Effector CD4-positive, alpha-beta T cell (primary cell): ENCODE data around the gene EVI5.
A peak's percentile ranks its signal among the peaks of the same experiment; 100 is the strongest.
"Not testable (repeated sequence)": the region's sequence is repeated elsewhere in the genome, so short reads cannot be mapped to it uniquely, and the experiment has no call there.

Source experiments
- DNase-seq: peaks from one replicate; pipeline ENCODE4 v3.0.0-alpha.2; 2020

The EVI5 gene

DNA sequence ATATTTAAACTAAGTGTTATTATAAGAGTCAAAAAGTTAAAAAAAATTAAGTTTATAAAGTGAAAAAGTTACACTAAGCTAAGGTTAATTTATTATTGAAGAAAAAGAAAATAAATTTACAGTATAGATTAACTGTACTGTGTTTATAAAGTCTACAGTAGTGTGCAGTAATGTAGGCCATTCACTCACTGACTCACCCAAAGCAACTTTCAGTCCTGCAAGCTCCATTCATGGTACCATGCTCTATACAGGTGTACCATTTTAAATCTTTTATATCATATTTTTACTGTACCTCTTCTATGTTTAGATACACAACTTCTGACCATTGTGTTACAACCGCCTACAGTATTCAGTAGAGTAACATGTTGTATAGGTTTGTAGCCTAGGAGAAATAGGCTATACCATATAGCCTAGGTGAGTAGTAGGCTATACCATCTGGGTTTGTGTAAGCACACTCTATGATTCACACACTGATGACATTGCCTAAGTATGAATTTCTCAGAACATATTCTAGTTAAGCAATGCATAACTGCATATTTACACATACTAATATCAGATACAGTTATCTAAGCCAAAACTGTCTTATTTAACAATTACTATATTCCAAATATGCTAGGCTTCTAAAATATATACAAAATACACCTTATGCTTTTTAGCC is 217.6 kb downstream of the EVI5 start:
- DNase-seq = no peak

DNA sequence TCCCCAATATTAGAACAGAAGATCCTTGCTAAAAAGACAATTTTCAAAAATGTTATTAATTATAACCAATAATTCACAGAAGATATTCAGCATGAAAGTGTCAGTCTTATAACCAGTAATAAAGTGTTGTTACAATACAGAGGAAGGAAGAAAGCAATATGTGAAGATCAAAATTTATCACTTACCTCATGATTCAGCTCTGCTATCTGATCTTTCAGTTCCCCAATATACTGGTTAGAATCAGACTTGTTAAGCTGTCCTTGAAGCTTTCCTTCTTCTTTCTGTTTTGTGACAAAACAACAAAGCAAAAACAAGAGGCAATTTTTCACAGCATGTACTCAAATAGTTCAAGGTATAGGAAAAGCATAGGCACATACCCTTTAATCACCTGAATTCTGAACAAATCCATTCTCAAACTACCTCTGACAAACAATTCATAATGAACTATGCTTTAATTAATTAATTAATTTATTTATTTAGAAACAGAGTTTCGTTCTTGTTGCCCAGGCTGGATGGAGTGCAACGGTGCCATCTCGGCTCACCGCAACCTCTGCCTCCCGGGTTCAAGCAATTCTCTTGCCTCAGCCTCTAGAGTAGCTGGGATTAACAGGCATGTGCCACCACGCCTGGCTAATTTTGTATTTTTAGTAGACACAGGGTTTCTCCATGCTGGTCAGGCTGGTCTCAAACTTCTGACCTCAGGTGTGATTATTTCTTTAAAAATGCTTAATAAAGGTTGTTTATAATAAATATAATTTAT is 221.3 kb downstream of the EVI5 start:
- no peak for DNase-seq

DNA sequence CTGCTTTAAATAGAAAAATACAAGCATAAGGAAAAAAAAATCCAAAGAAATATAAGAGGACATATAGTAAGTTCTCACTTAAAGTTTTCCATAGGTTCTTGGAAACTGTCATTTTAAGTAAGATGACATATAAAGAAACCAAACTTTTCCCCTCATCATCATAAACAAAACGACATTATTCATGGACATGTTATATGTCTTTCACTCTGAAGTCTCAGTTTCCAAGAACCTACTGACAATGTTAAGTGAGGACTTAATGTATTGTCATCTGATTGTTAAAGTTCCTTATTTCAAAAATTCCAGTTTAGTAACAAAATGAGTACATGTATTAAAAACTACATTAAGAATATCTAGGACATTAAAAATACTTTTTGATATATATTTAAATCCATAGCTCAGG is 228.6 kb downstream of the EVI5 start:
- no peak for DNase-seq

DNA sequence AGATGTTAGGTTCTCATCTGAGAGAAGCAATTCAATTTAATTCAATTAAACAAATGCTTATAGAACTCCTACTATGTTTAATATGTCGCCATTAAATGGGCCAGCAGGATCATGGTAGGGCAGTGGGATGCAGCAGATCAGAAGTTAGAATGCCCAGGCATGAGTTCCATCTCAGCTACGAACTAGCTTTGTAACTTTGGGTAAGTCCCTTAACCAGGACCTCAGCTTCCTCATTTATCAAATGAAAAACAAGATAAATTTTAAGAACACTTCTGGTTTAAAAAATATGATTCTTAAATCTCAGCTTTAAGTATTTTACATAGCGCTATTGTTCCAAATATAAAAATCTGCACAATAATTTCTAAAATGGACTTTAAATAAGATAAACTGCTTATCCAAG is 230.7 kb downstream of the EVI5 start:
- DNase-seq = no peak

DNA sequence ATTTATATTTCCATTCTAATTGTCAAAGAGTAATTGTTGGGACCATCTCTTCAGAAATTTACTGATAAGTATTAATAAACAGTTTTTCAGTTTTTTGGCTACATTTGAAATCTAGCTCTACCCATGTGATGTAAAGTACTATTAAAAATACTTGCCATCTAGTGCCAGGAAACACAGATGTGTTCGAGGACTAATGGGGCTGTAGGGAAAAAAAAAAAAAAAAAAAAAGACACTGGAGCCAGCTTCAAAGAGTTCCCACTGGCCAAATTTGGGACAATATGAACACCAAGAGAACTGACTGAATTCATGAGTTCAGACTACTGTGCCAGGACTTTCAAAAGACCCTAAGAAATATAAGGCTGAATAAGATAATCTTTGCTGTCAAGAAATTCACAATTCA is 233.0 kb downstream of the EVI5 start:
- DNase-seq = no peak

DNA sequence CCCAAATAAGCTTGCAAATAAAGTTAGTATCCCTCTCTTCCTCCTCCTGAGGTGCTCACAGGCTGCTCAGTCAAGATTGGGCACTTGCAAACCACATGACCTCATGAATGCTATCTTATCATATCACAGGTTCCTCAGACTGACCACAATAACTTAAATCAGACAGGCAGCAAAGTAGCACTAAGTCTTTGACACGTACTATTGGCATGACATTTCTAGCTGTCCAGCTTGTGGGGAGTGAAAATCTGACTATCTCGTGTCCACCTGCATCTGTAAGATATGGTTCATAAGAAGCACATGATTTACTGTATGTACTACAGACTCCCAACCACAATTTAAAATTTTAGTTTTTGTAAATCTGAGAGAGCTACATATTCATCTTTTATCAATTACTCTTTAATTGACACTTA is 240.1 kb downstream of the EVI5 start:
- no peak for DNase-seq

DNA sequence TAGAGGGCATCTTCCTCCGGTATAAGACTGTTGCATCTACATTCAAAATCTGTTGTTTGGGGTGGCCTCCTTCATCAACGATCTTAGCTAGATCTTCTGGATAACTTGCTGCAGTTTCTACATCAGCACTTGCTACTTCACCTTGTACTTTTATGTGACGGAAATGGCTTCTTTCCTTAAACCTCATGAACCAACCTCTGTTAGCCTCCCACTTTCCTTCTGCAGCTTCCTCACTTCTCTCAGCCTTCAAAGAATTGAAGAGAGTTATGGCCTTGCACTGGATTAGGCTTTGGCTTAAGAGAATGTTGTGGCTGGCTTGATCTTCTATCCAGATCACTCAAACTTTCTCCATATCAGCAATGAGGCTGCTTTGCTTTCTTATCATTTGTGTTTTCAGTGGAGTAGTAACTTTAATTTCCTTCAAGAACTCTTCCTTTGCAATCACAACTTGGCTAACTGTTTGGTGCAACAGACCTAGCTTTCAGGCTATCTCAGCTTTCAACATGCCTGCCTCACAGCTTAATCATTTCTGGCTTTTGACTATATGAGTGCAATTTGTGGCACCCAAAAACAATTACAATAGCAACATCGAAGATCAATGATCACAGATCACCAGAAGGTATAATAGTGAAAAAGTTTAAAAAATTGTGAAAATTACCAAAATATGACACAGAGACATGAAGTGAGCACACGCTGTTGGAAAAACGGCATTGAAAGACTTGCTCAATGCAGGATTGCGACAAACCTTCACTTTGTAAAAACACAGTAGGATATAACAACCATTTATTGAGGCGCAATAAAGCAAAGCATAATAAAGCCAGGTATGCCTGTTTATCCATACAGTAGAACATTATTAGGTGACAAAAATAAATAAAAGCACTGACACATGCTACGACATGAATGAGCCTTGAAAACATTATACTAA is 241.5 kb downstream of the EVI5 start:
- no peak for DNase-seq

DNA sequence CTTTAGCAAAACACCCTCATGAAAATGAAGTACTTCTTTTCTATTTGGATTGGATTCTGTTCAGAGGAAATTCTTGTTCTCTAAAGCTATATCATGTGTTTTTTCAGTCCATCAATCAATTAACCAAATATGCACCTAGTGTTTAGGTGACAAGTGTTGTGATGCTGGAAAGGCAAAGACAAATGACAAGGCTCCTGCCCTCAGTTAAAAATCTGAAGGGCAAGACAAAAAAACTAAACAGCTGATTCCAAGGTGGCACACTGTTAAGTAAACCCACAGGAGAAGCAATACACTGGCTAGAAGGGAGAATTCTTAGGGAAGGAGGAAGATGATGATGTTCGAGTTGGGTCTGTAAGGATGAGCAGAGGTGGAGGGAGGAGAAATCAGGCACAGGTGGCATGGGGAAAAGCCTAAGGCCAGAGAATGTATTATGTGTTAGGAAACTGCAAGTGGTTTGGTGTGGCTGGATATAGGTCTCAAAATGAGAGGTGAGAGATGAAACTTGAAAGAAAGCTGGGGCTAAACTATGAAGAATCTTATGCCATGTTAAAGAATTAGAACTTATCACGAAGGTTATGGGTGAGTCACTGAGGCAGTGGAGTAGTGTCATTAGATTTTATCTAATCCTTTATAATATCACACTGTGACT is 246.4 kb downstream of the EVI5 start:
- no peak for DNase-seq

DNA sequence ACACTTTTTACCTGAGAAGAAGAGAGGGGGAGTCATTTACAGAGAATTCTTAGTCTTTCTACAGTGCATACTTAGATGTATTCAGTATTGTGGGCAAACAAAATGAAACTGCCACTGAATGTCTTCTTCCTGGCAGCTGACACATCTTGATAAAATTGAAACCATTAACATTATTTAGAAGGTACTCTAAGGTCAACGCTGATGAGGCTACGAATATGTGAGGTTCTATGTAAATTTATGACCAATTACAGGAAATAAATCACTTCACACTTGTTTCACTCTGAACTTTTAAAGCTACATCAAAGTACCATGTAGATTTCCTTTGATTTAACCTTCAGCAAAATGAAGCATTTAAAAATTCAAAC is 246.9 kb downstream of the EVI5 start:
- DNase-seq = no peak

DNA sequence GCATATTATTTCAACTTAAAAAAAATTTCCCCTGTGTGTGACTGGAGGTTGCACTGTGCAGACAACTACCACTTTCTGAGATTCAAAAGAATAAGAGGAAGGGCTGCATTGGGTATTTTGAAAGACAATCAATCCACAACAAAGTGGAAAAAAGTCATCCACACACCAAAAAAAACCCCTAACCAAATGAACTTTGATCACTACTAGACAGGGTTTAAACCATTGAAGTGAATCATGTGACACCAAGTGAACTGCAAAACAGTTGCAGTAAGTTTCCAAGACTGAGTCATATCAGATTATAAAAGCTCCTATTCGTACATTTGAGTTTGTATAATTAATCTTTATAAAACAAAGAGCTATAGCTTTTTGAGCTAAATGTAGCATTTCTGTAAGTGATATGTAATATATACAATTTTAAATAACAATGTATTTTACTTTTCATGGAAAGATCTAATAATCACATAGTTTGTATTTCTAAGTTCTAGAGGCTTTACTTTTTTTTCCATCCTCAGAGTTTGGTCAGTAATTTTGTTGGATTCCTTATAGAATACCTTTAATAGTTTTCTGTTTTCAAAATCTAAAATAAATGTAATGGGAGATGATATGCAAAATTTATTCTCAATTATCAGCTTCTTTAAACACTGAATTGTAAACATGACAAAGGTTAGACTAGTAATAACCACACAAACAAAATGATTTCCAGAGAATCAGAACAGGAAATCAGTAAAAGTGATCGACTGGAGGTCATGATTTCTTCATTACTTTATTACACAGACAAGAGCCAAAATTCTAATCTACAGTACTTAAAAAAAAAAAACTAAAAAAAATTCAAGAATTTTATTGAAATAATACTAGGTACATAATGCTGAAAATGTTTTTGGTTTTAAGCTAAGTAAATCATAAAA is 247.7 kb downstream of the EVI5 start:
- peak; percentile 25 for DNase-seq

DNA sequence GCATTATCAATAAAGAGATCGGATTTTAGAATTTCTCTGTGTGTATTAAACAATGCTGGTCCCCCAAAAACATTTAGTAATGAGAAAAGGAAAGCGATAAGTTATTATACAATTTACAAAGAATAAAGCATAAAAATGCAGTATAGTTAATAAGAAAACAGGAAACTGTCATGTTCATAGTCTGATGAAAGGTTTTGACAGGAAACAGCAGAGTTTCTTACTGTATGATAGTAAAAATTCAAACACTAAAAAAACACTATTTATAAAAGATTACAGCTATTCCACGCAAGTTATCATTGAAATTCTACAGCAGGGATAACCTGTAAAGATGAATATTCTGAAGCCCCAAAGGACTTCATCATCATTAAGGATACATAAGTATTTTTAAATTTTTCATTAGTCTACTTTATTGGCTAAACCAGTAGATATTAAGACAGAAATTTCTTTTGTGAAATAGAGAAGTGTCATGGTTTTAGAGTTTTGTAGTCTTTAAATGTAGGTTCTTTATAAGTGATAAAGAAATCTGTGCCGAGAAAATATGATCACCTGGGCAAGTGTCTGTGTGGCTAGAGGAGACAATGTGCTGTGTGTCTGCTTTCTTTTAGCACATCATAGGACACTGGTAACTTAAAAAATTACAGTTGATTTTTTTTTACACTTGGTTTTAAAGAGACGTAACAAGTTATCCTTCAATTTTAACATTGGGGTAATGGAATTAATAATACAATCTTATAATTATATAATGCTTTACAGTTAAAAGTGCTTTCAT is 248.5 kb downstream of the EVI5 start:
- peak; percentile 4 for DNase-seq

DNA sequence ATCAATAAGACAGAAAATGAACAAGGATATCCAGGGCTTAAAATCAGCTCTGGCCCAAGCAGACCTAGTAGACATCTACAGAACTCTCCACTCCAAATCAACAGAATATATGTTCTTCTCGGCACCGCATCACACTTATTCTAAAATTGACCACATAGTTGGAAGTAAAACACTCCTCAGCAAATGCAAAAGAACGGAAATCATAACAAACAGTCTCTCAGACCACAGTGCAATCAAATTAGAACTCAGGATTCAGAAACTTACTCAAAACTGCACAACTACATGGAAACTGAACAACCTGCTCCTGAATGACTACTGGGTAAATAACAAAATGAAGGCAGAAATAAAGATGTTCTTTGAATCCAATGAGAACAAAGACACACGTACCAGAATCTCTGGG is 252.5 kb downstream of the EVI5 start:
- DNase-seq = not testable (repeated sequence)

DNA sequence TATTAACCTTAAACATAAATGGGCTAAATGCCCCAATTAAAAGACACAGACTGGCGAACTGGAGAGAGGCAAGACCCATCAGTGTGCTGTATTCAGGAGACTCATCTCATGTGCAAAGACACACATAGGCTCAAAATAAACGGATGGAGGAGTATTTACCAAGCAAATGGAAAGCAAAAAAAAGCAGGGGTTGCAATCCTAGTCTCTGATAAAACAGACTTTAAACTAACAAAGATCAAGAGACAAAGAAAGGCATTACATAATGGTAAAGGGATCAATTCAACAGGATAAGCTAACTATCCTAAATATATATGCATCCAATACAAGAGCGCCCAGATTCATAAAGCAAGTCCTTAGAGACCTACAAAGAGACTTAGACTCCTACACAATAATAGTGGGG is 253.0 kb downstream of the EVI5 start:
- DNase-seq = not testable (repeated sequence)

DNA sequence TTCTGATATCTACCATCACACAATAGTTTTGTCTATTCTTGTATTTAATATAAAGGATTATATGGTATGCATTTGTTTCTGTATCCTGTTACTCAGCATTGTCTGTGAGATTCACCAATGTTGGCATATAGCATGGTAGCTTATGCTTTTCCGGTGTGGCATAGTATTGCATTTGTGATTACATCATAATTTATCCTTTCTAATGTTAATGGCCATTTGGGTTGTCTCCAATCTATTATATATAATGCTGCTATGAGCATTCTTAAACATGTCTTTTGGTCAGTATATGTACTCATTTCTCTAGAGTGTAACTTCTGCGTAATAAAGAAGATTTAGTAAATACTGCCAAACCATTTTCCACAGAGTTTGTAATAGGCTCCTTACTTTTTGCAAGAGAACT is 257.2 kb downstream of the EVI5 start:
- no peak for DNase-seq

DNA sequence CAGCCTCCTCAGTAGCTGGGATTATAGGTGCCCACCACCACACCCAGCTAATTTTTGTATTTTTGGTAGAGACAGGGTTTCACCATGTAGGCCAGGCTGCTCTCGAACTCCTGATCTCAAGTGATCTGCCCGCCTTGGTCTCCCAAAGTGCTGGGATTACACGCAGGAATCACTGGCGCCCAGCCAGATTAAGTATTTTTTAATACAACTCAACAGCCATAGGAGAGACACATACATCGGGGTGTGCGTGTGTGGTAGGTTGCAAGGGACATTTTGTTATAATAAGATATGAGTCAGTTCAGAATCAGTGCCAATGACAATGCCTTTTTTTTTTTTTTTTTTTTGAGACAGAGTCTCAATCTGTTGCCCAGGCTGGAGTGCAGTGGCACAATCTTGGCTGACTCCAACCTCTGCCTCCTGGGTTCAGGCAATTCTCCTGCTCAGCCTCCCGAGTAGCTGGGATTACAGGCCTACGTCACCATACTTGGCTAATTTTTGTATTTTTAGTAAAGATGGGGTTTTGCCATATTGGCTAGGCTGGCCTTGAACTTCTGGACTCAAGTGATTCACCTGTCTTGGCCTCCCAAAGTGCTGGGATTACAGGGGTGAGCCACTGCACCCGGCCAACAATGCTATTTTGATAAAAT is 259.8 kb downstream of the EVI5 start:
- DNase-seq = not testable (repeated sequence)

DNA sequence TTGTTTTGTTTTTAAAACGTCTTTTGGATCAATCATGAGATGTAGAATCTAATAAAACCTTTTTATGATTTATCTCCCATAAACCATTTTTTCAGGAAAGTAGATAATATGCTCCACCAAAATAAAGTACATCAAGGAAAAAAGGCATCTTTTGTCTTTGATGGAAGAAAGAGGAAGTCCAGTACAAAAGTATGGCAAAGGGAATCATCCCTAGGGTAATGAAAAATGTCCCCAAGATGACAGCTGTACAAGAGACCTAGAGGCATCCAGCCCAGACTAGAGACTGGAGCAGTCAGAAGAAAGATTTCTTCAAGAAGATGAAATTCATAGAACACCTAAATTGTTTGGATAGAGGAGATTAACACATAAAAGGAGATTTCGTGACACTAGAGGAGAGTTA is 265.9 kb downstream of the EVI5 start:
- no peak for DNase-seq

DNA sequence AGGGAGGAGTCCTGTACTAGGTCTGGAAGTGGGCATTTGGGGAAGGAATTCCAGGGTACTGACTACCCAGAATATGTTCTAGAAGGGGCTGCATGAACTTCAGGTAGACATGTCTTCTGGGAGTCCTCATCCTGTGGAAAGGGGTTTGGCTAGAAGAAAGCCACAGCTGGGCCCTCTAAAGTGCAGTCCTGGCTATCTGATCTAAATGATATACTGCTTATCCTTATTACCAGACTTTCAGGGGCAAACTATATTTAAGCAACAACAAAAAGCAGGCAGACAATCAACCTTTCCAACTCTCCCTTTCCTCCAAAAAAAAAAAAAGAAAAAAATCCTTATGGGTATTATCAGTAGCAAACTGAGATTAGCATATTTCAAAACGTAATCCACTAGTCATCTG is 268.3 kb downstream of the EVI5 start:
- DNase-seq = no peak

DNA sequence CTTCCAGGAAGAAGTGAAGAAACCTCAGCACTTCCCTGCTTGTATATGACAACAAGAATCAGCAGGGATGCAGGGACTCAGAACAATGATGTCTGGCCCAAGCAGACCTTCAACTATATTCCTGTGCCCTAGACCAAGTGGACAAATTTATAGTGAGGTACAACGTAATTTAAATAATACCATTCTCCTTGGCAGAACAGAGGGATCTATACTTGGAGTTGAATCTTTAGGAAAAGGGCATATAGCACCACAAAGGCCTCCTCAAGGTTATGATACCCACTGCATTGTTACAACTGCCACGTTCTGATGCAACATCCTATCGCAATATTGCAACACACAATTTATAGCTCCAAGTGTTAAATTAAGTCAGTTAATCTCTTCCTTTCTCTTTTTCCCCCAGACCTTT is 269.1 kb downstream of the EVI5 start:
- DNase-seq = no peak

DNA sequence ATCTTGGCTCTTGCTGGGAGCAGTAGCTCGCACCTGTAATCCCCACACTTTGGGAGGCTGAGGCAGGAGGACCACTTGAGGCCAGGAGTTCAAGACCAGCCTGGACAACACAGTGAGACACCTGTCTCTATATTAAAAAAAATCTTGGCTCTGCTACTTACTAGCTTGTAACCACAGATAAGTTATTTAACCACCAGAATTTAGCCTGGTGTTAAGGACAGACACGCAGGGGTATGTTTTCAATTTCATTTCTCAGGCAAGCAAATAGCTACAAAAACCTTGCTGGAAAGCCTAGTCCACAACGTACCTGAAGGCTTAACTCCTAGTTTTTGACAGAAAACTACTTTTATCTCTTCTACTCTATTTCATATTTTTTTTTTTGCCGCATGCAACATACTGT is 273.4 kb downstream of the EVI5 start:
- no peak for DNase-seq

DNA sequence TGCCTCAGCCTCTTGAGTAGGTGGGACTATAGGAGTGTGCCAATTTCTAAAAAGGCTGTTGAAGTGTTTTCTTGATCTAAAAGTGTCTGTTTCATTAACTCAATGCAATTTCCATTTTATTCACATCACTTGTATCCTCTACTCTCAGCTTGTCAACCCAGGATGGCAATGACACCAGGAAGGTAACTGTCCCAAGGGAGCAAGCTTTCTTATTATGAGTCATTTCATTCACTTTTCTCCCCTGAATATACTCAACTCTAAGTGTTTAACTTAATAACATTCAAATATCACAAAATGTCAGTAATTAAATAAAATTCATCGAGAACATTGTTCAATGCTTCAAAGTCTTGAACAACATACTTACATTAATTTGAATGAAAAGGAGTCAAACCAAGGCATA is 275.3 kb downstream of the EVI5 start:
- DNase-seq = no peak
